Karpas-422 (cell line): ENCODE results near the gene PABPC4L. TPM values are rescaled to one million over a fixed set of nuclear protein-coding genes. Genes with fewer than 3 reads are reported as not detected.

Experiments
- DNase-seq: peaks from one replicate; pipeline ENCODE4 v3.0.0-alpha.2; 2015
- H2AFZ ChIP-seq: fragments of 200-600 bp; sonication (generic); 2 replicates; pipeline ENCODE4 v1.6.1; 2014; ENCODE audit warnings: antibody characterized with exemption, low read length, mixed read lengths
- H3K27ac ChIP-seq: fragments of 200-600 bp; sonication (generic); 2 replicates; pipeline ENCODE4 v1.5.1; 2014; ENCODE audit warnings: mild to moderate bottlenecking, low read length, moderate library complexity
- H3K27me3 ChIP-seq: fragments of 200-600 bp; sonication (generic); 2 replicates; pipeline ENCODE4 v1.6.1; 2014; ENCODE audit warnings: low read length, mixed read lengths
- H3K36me3 ChIP-seq: fragments of 200-600 bp; sonication (generic); 2 replicates; pipeline ENCODE4 v1.6.1; 2014; ENCODE audit warnings: low read length, mixed read lengths; ENCODE audit not compliant: insufficient read depth
- H3K4me1 ChIP-seq: fragments of 200-600 bp; sonication (generic); 2 replicates; pipeline ENCODE4 v1.6.1; 2014; ENCODE audit warnings: mild to moderate bottlenecking, low read length, mixed read lengths
- H3K4me2 ChIP-seq: fragments of 200-600 bp; sonication (generic); 2 replicates; pipeline ENCODE4 v1.6.1; 2014; ENCODE audit warnings: low read length, low read depth, mild to moderate bottlenecking; ENCODE audit not compliant: poor library complexity, severe bottlenecking
- H3K4me3 ChIP-seq: fragments of 200-600 bp; sonication (generic); 2 replicates; pipeline ENCODE4 v1.5.1; 2014; ENCODE audit warnings: mild to moderate bottlenecking, antibody characterized with exemption, low read length, mixed read lengths
- H3K79me2 ChIP-seq: fragments of 200-600 bp; sonication (generic); 2 replicates; pipeline ENCODE4 v1.6.1; 2014; ENCODE audit warnings: mild to moderate bottlenecking, low read length, mixed read lengths
- H3K9ac ChIP-seq: fragments of 200-600 bp; sonication (generic); 2 replicates; pipeline ENCODE4 v1.6.0; 2014; ENCODE audit warnings: low read length
- H3K9me2 ChIP-seq: fragments of 200-600 bp; sonication (generic), shearing (Covaris generic); replicated peaks from 2 replicates; pipeline ENCODE4 v1.6.0; 2014; ENCODE audit warnings: mild to moderate bottlenecking, low read length, moderate library complexity; ENCODE audit not compliant: insufficient read depth
- H3K9me3 ChIP-seq: fragments of 300-700, 200-600 bp; sonication (generic); 2 replicates; pipeline ENCODE4 v1.6.1; 2014; ENCODE audit warnings: low read length, mixed read lengths
- H4K20me1 ChIP-seq: fragments of 200-600 bp; sonication (generic); 2 replicates; pipeline ENCODE4 v1.6.1; 2014; ENCODE audit warnings: mild to moderate bottlenecking, antibody characterized with exemption, low read length, low read depth; ENCODE audit not compliant: insufficient read depth
- total RNA-seq: library from RNA; depleted of rRNA; stranded (reverse); fragments of >200 nt; shearing (Covaris generic); gene quantifications from 2 replicates; pipeline ENCODE4 v1.2.3, GENCODE V29; 2014; ENCODE audit warnings: low replicate concordance

The PABPC4L gene
- total RNA-seq, 1 experiment from 2014 or later, result not detected

GRCh38 chr4:134147941-134148340, 53.6 kb downstream of the PABPC4L start:
- Histone ChIP-seq H3K9me2 (no peaks in the 10 kb centered on the region), H3K79me2 (no peaks in the 10 kb centered on the region), H3K9ac (no peak overlapping the region), H2AFZ (no peak overlapping the region), H3K9me3 (no peaks in the 10 kb centered on the region; the same call in 1 of the 2 replicates), H3K27me3 (no peaks in the 10 kb centered on the region), H3K4me3 (no peak overlapping the region), H3K36me3 (no peaks in the 10 kb centered on the region), H3K4me2 (no peak overlapping the region), H3K27ac (no peak overlapping the region), H4K20me1 (no peaks in the 10 kb centered on the region), H3K4me1 (no peaks in the 10 kb centered on the region)
- DNase-seq, result no peak
